GM23248 (cell line): Measurements from ENCODE around the gene SLC35F3.

Source experiments
- EZH2 ChIP-seq: fragments of 200-600 bp; sonication (generic); IDR thresholded peaks from 2 replicates; pipeline ENCODE4 v1.6.1; 2018; ENCODE audit warnings: antibody characterized with exemption, mild to moderate bottlenecking; ENCODE audit not compliant: insufficient read depth, poor library complexity, severe bottlenecking
- EZH2phosphoT487 ChIP-seq: fragments of 200-600 bp; sonication (generic); IDR thresholded peaks from 2 replicates; pipeline ENCODE4 v1.6.1; 2018; ENCODE audit warnings: antibody characterized with exemption, moderate library complexity, mild to moderate bottlenecking, low read depth; ENCODE audit not compliant: insufficient read depth

- TF ChIP-seq EZH2phosphoT487: no peak
- no peak for TF ChIP-seq EZH2
These were observed 198.7 kb downstream of the SLC35F3 start for GRCh38 chr1:234103198-234103597.
